GM18526 (cell line): ENCODE results near the gene TSFM.

Source experiments
- POLR2A ChIP-seq: IDR thresholded peaks from 3 replicates; pipeline ENCODE4 v1.6.1; 2011; ENCODE audit not compliant: insufficient read length; ENCODE audit errors: extremely low read depth

Gene TSFM

GRCh38 chr12:57741844-57742738 lies 40.5 kb upstream of the TSFM start:
- peak; percentile 57 for TF ChIP-seq POLR2A

- TF ChIP-seq POLR2A = no peak
Measured at GRCh38 chr12:57743769-57744168, 38.8 kb upstream of the TSFM start.

GRCh38 chr12:57744194-57744776 lies 38.3 kb upstream of the TSFM start:
- no peak for TF ChIP-seq POLR2A

- no peak for TF ChIP-seq POLR2A
Measured at GRCh38 chr12:57744777-57745484, 37.7 kb upstream of the TSFM start, which contains the start of gene TSPAN31. TSS of gene TSPAN31 (plus strand) at chr12:57745039. CDS start at chr12:57745155, 116 bp downstream.

- TF ChIP-seq POLR2A = no peak
Measured at GRCh38 chr12:57745485-57745881, 37.1 kb upstream of the TSFM start.

GRCh38 chr12:57746025-57746424 lies 36.6 kb upstream of the TSFM start:
- TF ChIP-seq POLR2A = no peak

GRCh38 chr12:57749061-57749460 lies 33.5 kb upstream of the TSFM start:
- no peak for TF ChIP-seq POLR2A

- no peak for TF ChIP-seq POLR2A
Measured at GRCh38 chr12:57750561-57751431, 31.8 kb upstream of the TSFM start.

- TF ChIP-seq POLR2A = no peak
Measured at GRCh38 chr12:57751432-57751787, 31.2 kb upstream of the TSFM start.

GRCh38 chr12:57751788-57752667 lies 30.6 kb upstream of the TSFM start, which contains the start of gene CDK4:
TSS of gene CDK4 (minus strand) at chr12:57752310. CDS start at chr12:57751717, 593 bp downstream.
- TF ChIP-seq POLR2A = peak; percentile 69

- TF ChIP-seq POLR2A = no peak
Measured at GRCh38 chr12:57752668-57753000, 30.0 kb upstream of the TSFM start.

- TF ChIP-seq POLR2A = no peak
Measured at GRCh38 chr12:57753756-57754337, 28.7 kb upstream of the TSFM start.

GRCh38 chr12:57754411-57755193 lies 28.0 kb upstream of the TSFM start, which contains the start of gene MARCHF9:
TSS of gene MARCHF9 (plus strand) at chr12:57755103. CDS start at chr12:57755529, 426 bp downstream.
- TF ChIP-seq POLR2A = no peak
